Activated B cell treated with CpG ODN at 0.5 μM for 24 hours (primary cell): ENCODE measurements around the gene RNF175. TPM values are rescaled to one million over a fixed set of nuclear protein-coding genes. Genes with fewer than 3 reads are reported as not detected.

ENCODE experiments used
- ATAC-seq: fragments of 200-7000 bp; cut with Tn5 transposase; one replicate; pipeline ENCODE4 v1.10.0; 2021; ENCODE audit warnings: low read depth, mild to moderate bottlenecking, moderate library complexity
- CTCF ChIA-PET: fragments of 350-600 bp; sonication (Branson Sonifier 250); formaldehyde crosslinking; loops from one replicate; lab custom pipeline; 2021; ENCODE audit warnings: antibody characterized with exemption; lab: Charles Lee
- POLR2A ChIA-PET: fragments of 350-600 bp; sonication (Branson Sonifier 250); formaldehyde crosslinking; loops from one replicate; lab custom pipeline; 2021; ENCODE audit warnings: antibody characterized with exemption; lab: Charles Lee
- DNase-seq: peaks from one replicate; pipeline ENCODE4 v3.0.0; 2022
- H3K27ac Mint-ChIP-seq: one replicate; pipeline ENCODE4 v1.8.0; 2020; ENCODE audit warnings: mixed read lengths
- H3K27me3 Mint-ChIP-seq: one replicate; pipeline ENCODE4 v1.8.0; 2021; ENCODE audit warnings: mixed read lengths
- H3K36me3 Mint-ChIP-seq: one replicate; pipeline ENCODE4 v1.8.0; 2021; ENCODE audit warnings: low read depth, mixed read lengths
- H3K4me1 Mint-ChIP-seq: one replicate; pipeline ENCODE4 v1.8.0; 2021; ENCODE audit warnings: mixed read lengths
- H3K4me3 Mint-ChIP-seq: one replicate; pipeline ENCODE4 v1.8.0; 2020; ENCODE audit warnings: mild to moderate bottlenecking, mixed read lengths
- H3K9me3 Mint-ChIP-seq: one replicate; pipeline ENCODE4 v1.8.0; 2020; ENCODE audit warnings: mixed read lengths
- CTCF ChIP-seq: fragments of 200-600 bp; IDR thresholded peaks from one replicate; pipeline ENCODE4 v1.8.0; 2022; ENCODE audit warnings: antibody characterized with exemption, mild to moderate bottlenecking
- intact Hi-C: fragments of 100-400 bp; cut with micrococcal nuclease; formaldehyde crosslinking; loops from one replicate; pipeline ENCODE4 v1.15.1; 2024
- total RNA-seq: library from RNA; stranded (reverse); gene quantifications from 2 replicates; pipeline ENCODE4 v1.2.3, GENCODE V29; 2022

Gene RNF175
- not detected in 2 replicates for total RNA-seq

GRCh38 chr4:153759407-153760316 is at the start of gene RNF175:
TSS of gene RNF175 (minus strand) at chr4:153760024. CDS start at chr4:153759862, 162 bp downstream.
- H3K9me3 Mint-ChIP-seq, result peaks cover 3% of the 10 kb centered on the region
- no peaks in the 10 kb centered on the region for H3K36me3 Mint-ChIP-seq
- no peak for TF ChIP-seq CTCF
- DNase-seq (no peak), ATAC-seq (no peak)
- H3K4me1 Mint-ChIP-seq, result peaks cover 3% of the 10 kb centered on the region
- H3K4me3 Mint-ChIP-seq, result peak within 1 kb of the TSS; percentile 52
- POLR2A ChIA-PET, result no interaction called here
- CTCF ChIA-PET, result no interaction called here
- intact Hi-C loops, result no loop called here
- H3K27ac Mint-ChIP-seq, result no peak within 1 kb of the TSS
- peaks cover 50% of the 10 kb centered on the region for H3K27me3 Mint-ChIP-seq

GRCh38 chr4:153809307-153809706 is 49.5 kb upstream of the RNF175 start:
- ATAC-seq, result no peak
- CTCF ChIA-PET, result no interaction called here
- H3K4me3 Mint-ChIP-seq, result no peak overlapping the region
- no peak for TF ChIP-seq CTCF
- H3K27me3 Mint-ChIP-seq, result peaks cover 12% of the 10 kb centered on the region
- H3K4me1 Mint-ChIP-seq, result peaks cover 5% of the 10 kb centered on the region
- DNase-seq, result no peak
- no peaks in the 10 kb centered on the region for H3K9me3 Mint-ChIP-seq
- H3K27ac Mint-ChIP-seq, result no peak overlapping the region
- intact Hi-C loops, result no loop called here
- POLR2A ChIA-PET, result no interaction called here
- H3K36me3 Mint-ChIP-seq, result no peaks in the 10 kb centered on the region

GRCh38 chr4:153808175-153808574 is 48.4 kb upstream of the RNF175 start:
- peaks cover 12% of the 10 kb centered on the region for H3K27me3 Mint-ChIP-seq
- H3K4me3 Mint-ChIP-seq, result no peak overlapping the region
- no peaks in the 10 kb centered on the region for H3K36me3 Mint-ChIP-seq
- no peak overlapping the region for H3K27ac Mint-ChIP-seq
- no peaks in the 10 kb centered on the region for H3K9me3 Mint-ChIP-seq
- no peak for TF ChIP-seq CTCF
- DNase-seq (no peak), ATAC-seq (no peak)
- intact Hi-C loops, result no loop called here
- ChIA-PET POLR2A (no interaction called here), CTCF (no interaction called here)
- H3K4me1 Mint-ChIP-seq, result peaks cover 5% of the 10 kb centered on the region

GRCh38 chr4:153806073-153806472 is 46.2 kb upstream of the RNF175 start:
- no peak for ATAC-seq
- Mint-ChIP-seq H3K4me3 (no peak overlapping the region), H3K4me1 (peaks cover 5% of the 10 kb centered on the region), H3K27me3 (peaks cover 11% of the 10 kb centered on the region), H3K36me3 (no peaks in the 10 kb centered on the region), H3K27ac (no peak overlapping the region), H3K9me3 (no peaks in the 10 kb centered on the region)
- no peak for DNase-seq
- no peak for TF ChIP-seq CTCF
- ChIA-PET POLR2A (no interaction called here), CTCF (no interaction called here)
- intact Hi-C loops, result no loop called here

GRCh38 chr4:153804722-153805121 is 44.9 kb upstream of the RNF175 start:
- no peak for DNase-seq
- H3K27me3 Mint-ChIP-seq, result peaks cover 17% of the 10 kb centered on the region
- ChIA-PET CTCF (no interaction called here), POLR2A (no interaction called here)
- no peak for ATAC-seq
- H3K4me1 Mint-ChIP-seq, result peaks cover 2% of the 10 kb centered on the region
- H3K27ac Mint-ChIP-seq, result no peak overlapping the region
- H3K36me3 Mint-ChIP-seq, result no peaks in the 10 kb centered on the region
- H3K4me3 Mint-ChIP-seq, result no peak overlapping the region
- no peaks in the 10 kb centered on the region for H3K9me3 Mint-ChIP-seq
- no peak for TF ChIP-seq CTCF
- intact Hi-C loops, result no loop called here
